GM18870 (cell line): ENCODE data around the gene ABCG5.

ENCODE experiments used
- ATAC-seq: cut with Tn5 transposase; IDR thresholded peaks from one replicate; pipeline ENCODE4 v1.9.1; 2021; ENCODE audit warnings: moderate library complexity; ENCODE audit not compliant: unreplicated experiment

The ABCG5 gene

DNA sequence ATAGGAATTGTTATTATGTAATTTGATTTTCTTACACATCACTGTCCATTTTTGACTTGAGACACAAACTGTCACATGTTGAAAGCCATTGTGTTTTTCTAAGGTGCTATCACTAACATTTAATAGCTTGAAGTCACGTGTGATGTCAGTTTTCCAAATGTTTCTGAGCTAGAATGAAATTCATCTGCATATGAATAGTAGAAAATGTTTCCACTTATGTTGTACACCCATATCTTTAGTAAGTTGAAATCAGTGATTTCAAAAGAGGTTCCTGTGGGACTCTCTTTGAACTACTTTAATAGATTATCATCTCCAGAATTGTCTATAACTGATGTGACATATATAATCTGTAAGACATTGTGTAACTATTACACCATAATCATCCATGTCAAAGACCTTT lies 27.8 kb downstream of the ABCG5 start:
- ATAC-seq = no peak

DNA sequence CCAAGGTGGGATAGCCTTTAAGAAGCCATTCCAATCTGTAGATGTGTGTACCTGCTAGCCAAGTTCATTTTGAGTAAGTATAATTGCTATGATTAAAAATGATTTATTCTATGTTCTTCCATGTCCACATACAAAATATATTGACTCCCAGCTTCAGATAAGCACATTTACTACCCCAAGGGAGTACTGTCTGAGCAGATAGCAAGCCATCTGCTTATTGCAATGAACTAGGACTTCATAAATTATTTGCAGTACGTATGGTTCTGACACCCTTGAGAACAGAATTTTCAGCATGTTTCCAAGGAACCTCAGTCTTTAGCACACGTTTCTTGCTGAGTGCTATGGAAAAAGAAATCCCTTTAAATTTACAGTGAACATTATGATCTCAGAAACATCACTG lies 28.2 kb downstream of the ABCG5 start:
- no peak for ATAC-seq

DNA sequence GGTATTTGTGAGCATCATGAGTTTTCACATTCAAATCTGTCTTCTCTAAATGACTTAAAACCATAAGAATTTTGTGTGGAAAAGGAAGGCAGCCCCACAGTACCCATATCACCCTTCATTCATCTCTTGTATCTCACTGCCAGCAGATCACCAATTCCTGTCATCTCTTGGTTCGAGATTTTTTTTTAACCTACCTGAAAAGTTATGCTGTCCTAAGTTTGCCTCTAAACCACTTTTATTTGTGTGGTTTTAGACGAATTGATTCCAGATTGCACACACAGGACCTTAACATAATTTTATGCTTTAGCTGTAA lies 32.0 kb downstream of the ABCG5 start:
- no peak for ATAC-seq

DNA sequence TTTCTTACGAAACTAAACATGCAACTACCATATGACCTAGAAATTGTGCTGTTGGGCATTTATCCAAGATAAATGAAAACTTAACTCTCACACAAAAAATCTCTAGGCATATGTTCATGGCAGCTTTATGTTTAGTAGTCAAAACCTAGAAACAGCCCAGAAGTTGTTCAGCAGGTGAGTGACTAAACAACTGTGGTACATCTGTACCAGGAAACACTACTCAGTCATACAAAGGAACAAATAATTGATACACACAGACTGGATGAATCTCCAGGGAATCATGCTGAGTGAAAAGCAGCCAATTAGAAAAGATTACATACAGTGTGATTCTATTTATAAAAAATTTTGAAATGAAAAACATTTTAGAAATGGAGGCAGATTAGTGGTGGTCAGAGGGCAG lies 35.5 kb downstream of the ABCG5 start:
- no peak for ATAC-seq

DNA sequence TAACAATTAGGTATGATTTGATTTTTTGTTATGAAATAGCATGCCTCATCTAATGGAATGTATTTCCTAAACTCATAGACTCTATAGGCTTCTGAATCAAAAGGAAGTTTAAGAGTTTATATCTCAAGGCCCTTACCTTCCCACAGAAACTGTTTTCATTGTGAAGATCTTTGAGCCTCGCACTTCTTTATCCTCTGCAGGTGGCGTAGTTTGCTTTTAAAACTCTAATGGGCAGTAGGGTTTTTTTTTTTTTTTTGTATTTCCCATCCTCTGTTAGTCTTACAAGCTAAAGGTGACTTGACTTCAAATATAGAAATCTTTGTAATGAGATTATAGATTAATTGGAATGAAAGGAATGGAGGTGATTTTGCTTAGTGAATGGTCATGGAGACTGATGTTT lies 36.5 kb downstream of the ABCG5 start:
- ATAC-seq = no peak

DNA sequence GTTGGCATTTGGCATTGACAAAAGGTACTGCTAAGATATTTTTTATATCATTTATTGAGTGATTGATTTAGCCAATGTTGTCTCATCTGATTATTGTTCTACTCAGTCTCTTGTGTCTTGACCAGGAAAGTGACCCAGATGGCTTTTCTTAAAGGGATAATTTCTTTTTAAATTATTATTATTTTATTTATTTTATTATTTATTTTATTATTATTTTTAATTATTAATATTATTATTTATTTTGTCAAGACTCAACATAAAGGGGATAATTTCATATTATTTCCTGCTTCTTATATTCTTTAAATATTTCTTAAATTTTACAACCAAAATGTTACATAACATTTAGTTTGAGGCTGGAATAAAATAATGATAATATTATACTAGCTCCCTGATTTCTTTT lies 37.7 kb downstream of the ABCG5 start:
- ATAC-seq = no peak

DNA sequence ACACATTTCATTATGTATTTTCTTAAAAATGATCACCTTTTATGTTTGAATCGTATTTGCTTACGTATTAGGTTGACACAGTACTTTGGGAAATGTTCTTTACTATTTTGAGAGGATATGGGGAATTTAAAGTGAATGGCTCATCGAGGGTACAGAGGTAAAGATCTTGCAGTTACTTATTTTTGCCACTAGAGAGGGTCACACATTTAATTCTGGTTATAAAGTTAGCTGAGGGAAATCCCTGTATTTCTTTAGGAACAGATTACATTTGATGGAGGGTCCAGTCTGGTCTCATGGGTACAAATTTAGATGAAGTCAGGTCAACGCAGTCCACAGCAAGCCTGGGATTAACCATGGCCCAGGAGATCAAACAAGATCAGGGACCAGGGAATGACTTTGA lies 40.3 kb downstream of the ABCG5 start:
- ATAC-seq = no peak

DNA sequence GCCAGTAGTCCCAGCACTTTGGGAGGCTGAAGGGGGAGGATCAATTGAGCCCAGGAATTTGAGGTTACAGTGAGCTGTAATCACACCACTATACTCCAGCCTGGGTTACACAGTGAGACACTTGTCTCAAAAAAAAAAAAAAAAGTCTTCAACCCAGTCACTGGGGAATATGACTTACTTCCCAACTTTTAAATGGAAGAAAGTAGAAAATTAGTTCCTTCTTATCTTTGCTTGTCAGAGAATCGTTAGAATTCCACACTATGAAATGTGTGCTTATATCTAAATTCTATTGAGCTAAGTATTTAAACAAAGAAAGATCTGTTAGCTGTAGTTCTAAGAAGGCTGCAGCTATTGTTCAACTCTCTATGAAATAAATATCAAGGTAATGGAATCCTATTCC lies 42.4 kb downstream of the ABCG5 start:
- no peak for ATAC-seq

DNA sequence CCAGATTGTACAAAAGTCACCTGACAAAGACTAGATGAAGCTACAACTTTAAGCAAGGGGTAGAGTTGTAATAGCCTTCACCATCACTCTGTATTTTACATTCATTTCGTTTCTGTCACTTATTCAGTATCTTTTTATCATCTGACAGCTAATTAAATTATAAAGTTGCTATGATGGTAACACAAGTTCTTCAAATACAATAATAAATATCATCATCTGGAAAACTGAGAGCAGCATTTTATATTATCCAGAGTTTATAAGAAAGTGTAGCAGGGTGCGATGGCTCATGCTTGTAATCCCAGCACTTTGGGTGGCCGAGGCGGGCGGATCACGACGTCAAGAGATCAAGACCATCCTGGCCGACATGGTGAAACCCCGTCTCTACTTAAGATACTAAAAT lies 43.7 kb downstream of the ABCG5 start:
- ATAC-seq = no peak

DNA sequence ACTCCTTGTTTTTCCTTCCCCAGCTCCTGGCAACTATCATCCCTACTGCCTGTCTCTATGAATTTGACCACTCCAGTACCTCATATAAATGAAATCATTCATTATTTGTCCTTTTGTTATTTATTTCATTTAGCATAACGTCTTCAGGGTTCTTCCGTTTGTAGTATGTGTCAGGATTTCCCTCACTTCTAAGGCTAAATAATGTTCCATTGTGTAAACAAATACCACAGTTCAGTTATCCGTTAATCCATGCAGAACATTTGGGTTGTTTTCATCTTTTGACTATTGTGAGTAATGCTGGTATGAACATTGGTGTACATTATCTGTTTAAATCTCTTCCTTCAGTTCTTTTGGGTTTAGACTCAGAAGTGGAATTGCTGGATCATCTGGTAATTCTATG lies 46.0 kb downstream of the ABCG5 start:
- ATAC-seq = no peak

DNA sequence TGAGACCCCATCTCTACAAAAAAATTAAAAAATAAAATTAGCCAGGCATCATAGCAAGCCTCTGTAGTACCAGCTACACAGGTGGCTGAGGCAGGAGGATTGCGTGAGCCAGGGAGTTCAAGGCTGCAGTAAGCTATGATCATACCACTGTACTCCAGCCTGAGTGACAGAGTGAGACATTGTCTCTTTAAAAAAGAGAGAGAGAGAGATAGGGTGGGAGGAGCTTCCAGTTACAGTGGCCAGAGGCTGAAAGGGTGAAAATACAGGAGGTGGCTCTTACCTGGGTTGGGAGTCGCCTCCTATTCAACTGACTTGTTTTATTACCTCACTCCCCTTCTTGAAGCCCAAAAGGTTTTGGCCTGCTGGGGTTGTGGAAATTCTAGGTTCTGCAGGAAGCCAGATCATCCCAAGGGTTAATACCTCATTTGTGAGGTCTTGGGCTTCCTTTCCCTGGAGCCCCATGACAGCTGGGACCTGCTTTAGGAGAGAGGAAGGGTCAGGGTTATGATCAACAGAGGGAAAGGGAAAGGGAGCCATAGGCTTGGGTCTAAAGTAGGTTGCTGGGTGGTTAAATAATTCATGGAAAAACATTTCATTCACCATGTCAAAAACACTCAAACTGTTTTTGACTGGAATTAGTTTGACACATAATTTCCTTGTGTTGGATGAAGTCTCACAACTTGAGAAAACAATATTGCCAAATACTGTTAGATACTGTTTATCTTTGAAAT lies 47.4 kb downstream of the ABCG5 start:
- no peak for ATAC-seq

DNA sequence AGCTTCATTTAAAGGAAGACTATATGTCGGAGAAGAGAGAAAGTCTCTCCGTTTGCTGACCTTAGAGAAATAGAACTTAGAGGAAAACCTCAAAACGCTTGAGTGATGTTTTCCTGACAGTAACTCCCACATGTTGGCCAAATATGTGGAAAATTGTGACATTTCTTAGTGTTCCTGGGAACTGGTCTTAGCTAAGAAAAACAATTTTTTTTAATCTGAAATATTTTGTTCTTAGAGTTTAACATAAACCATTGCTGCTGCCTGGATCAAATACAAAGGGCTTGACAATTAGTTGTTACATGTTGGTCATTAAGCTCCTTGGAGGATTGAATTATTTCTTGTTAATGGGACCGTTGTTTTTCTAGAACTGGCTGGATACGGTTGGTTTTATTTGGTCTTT lies 48.5 kb downstream of the ABCG5 start:
- no peak for ATAC-seq

DNA sequence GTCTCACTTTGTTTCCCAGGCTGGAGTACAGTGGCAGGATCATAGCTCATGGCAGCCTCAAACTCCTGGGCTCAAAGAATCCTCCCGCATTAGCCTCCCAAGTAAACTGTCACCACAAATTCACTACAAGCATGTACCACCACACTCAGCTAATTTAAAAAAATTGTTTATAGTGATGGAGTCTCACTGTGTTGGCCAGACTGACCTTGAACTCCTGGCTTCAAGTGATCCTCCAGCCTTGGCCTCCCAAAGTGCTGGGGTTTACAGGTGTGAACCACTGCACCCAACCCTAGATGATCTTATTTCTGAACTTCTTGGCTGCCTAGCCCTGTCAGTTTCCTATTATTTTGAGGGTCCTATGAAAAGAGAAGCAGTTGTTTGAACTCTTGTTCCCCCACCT lies 50.0 kb downstream of the ABCG5 start:
- no peak for ATAC-seq

DNA sequence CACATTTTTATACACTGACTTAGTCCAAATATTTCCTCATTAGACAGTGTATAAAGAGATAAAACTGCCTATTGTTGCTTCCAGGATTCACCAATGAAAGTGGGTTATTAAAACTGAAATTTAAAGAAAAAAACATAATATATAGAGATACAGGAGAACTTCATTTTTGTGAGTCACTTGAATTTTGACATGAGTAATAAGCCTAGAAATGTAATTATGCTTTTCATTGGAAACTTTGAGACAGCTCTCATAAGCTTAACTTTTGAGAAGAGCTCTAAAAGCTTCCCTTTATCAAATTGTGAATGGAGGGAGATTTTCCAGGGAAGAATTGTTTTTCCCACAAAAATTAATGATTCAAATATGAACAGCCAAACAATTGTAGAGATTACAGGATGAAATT lies 50.7 kb downstream of the ABCG5 start:
- no peak for ATAC-seq

DNA sequence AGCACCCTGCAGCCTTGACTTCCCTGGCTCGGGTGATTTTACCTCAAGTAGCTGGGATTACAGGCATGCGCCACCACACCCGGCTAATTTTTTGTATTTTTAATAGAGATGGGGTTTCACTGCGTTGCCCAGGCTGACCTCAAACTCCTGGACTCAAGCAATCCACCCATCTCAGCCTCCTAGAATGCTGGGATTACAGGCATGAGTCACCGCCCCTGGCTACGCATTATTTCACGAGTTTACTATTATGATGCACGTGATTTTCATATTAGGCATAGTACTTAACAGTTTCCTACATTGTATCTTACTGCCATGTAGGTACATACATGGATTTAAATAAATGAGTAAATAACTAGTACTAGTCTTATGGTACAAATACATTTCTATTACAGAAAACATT lies 60.4 kb downstream of the ABCG5 start:
- no peak for ATAC-seq

DNA sequence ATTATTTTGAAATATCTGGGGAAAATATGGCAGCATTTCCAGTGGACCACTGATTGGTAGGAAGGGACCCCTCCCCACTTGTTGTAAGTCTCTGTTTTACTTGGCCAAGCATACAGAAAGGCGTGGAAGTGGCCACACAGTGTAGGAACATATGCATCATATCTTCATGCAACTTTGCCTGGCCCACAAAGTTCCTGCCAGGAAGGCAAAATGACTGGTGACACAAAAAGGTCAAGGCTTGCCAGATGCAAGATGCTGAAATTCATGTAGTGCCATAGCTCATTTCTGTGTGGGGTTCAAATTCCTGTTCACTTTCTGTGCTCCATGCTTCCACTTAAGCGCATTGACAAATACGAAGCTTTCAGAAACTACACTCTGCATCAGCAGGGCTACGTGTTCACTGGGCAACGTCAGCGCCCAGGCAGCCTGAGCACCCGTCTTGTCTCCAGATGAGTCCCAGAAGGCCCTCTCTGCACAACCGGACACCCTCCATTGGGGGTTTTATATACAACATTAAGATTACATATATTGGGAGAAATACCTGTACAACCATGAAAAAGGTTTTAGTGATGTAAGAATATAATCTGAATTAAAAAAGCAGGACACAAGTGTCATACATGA lies 61.2 kb downstream of the ABCG5 start:
- no peak for ATAC-seq

DNA sequence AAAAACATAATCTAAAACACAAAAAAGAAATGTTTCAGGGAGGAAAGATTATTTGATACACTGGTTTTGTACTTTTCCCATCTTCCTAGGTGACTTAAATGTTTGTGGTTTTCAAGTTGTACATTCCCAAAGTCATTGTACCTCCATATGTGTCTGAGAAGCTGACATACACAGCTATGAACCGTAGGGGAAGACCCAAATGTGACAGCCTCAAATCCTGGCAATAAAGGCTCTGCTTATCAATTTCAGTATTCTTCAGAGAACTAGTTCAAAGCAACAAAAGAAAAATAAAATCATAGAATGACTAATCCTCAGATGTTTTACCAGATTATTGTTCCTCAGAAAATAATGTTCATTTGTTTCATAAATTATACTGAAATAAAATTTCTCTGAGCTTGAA lies 62.3 kb downstream of the ABCG5 start:
- no peak for ATAC-seq

DNA sequence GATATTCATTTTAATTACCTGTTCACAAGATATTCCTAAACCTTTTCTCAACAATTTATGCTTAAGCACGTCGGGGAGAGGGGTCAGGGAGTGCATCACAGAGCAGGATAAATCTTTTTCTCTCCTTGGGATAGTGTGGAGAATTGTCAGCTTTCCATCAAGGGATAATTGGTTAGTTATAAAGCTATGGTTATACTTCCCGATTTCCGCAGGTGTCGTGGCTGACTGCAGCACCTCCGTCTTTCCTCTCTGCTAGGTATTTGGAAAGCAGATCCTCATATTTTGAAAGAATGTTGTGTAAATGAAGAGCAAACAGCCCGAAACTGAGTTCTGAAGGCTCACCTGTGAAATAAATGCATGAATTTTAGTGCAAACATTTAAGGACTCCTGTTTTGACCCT lies 64.0 kb downstream of the ABCG5 start:
- no peak for ATAC-seq

DNA sequence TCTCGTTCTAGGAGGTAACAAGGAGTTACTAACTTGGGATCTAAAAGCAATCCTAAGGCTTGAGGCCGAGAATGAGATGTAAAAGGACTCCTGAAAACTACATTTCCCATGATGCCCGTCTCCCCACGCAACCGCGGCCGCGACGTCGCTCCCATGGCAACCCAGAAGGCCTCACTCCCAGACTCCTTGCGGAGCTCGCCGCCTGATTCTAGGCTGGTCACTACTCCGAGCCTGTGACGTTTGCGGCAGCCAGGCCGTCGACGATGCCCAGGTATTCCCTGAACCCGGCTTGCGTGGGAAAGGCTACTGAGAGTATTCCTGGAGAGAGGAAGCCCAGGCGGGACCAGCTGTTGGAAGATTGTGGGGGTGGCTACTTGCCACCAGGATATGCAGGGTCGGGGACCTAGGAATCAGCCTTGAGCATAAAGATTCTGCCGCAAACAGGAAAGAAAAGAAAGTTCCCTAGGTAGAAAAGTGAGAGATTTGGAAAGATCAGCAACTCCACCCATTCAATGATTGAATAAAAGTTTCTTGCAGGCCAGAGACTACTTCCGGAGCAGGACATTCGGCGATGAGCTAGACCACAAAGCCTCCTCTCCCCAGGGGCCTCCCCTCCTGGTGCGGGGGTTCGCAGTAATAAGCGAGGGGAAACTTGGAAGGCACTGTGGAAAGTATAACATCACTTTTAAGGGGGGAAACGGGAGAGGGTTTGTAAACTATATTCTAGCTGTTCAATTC lies 64.6 kb downstream of the ABCG5 start, which contains the start of gene DYNC2LI1:
DYNC2LI1 (plus strand) TSS at position 164 of the 738 bp plus-strand sequence; CDS start at position 264, 100 bp downstream.
- ATAC-seq = peak; percentile 92

DNA sequence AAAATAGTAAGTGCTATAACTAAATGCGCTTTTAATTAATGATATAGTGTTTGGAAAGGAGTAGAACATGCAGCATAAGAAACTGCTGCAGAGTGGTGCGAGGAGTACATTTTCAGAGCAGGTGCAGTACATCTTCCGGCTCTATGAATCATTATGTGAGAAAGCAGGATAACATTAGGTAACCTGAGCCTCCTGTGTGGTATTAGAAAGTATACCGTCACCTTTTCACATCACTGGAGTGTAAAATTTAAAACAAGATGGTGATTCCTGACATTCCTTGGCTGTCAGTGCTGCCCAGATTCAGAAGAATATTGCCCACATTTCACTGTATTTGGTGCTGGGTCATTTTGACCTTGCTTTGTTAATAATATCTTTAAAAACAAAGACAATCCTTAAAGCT lies 72.6 kb downstream of the ABCG5 start:
- ATAC-seq = no peak

DNA sequence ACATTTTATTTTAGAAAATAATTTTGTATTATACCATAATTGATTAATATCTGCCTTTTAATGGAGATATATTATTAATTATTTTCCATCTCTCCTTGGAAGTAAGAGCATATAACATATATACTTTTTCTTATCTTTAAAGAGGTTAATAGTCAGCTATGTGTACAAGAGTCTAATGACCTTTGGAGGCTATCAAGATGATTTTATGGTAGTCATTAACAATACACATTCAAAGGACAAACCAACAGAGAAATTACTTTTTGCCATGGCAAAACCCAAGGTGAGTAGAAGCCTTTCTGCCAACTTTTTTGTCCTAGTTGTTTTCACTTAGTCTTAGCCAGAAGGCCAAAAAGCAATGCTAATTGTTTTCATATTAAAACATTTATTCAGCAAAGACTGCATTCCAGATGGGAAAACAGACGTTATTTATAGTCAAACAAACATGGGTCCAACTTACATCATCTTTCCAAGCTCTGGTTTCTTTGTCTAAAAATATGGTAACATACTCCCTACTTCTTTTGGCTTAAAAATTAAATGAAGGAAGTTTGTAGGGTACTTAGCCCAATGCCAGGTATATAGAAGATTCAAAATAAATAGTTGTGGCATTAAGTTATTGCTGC lies 74.4 kb downstream of the ABCG5 start:
- no peak for ATAC-seq

DNA sequence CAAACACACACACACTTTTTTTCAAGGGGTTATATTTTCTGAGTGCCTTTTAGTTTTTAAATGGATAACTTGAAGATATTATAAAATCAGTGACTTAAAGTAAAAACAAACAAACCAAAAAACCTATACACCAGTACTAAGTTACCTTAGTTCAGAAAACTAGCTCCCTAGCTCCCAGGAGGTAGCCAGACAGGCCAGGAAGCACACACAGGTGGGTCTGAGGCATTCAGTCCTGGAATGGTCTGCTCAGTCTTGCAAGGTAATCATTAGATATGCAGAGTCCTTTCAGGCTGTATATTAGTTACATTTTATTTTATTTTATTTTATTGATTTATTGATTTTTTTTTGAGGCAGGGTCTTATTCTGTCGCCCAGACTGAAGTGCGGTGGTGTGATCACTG lies 75.5 kb downstream of the ABCG5 start:
- ATAC-seq = no peak
